WTC11 (cell line): ENCODE data around the gene DCUN1D2. TPM values are rescaled to one million over a fixed set of nuclear protein-coding genes. Genes with fewer than 3 reads are reported as not detected.

ENCODE experiments used
- ATAC-seq: fragments of 200-7000 bp; cut with Tn5 transposase; 2 replicates; pipeline ENCODE4 v1.10.0; 2021; ENCODE audit warnings: mild to moderate bottlenecking, moderate library complexity
- CTCF ChIA-PET: fragments of 300-600 bp; sonication (Branson Sonifier 250); formaldehyde crosslinking; loops from one replicate; lab custom pipeline; 2021; ENCODE audit warnings: antibody characterized with exemption; lab: Charles Lee
- POLR2A ChIA-PET: fragments of 350-600 bp; sonication (Branson Sonifier 250); formaldehyde crosslinking; loops from one replicate; lab custom pipeline; 2021; ENCODE audit warnings: antibody characterized with exemption; lab: Charles Lee
- DNase-seq: peaks from one replicate; pipeline ENCODE4 v3.0.0; 2021; ENCODE audit warnings: low spot score
- H3K27ac Mint-ChIP-seq: 2 replicates; pipeline ENCODE4 v1.8.0; 2021; ENCODE audit warnings: mixed read lengths
- H3K27me3 Mint-ChIP-seq: 2 replicates; pipeline ENCODE4 v1.8.0; 2021; ENCODE audit warnings: low read depth, mild to moderate bottlenecking, moderate library complexity, mixed read lengths
- H3K36me3 Mint-ChIP-seq: 2 replicates; pipeline ENCODE4 v1.8.0; 2021; ENCODE audit warnings: mixed read lengths
- H3K4me1 Mint-ChIP-seq: 2 replicates; pipeline ENCODE4 v1.8.0; 2022; ENCODE audit warnings: mixed read lengths
- H3K4me3 Mint-ChIP-seq: 2 replicates; pipeline ENCODE4 v1.8.0; 2021; ENCODE audit warnings: mild to moderate bottlenecking, moderate library complexity, mixed read lengths
- H3K9me3 Mint-ChIP-seq: 2 replicates; pipeline ENCODE4 v1.8.0; 2021; ENCODE audit warnings: mixed read lengths
- CREB1 ChIP-seq: sonication (generic); formaldehyde crosslinking; IDR thresholded peaks from 2 replicates; pipeline ENCODE4 v1.8.0; 2023; ENCODE audit warnings: mild to moderate bottlenecking, missing genetic modification reagents
- ETV6 ChIP-seq: sonication (generic); formaldehyde crosslinking; IDR thresholded peaks from 2 replicates; pipeline ENCODE4 v1.8.1; 2022; ENCODE audit warnings: mild to moderate bottlenecking, missing genetic modification reagents
- GRHL2 ChIP-seq: fragments of 250-450 bp; sonication (Bioruptor Pico); IDR thresholded peaks from 2 replicates; pipeline ENCODE4 v1.8.0; 2022; ENCODE audit warnings: mild to moderate bottlenecking, moderate library complexity; ENCODE audit not compliant: insufficient replicate concordance, severe bottlenecking
- HMGA2 ChIP-seq: fragments of 250-450 bp; sonication (Bioruptor Pico); IDR thresholded peaks from 2 replicates; pipeline ENCODE4 v1.4.0; 2021; ENCODE audit warnings: mild to moderate bottlenecking, moderate library complexity
- MYBL2 ChIP-seq: sonication (generic); formaldehyde crosslinking; IDR thresholded peaks from 2 replicates; pipeline ENCODE4 v1.8.1; 2023; ENCODE audit warnings: mild to moderate bottlenecking, moderate library complexity, missing genetic modification reagents
- NFE2L1 ChIP-seq: sonication (generic); formaldehyde crosslinking; IDR thresholded peaks from 2 replicates; pipeline ENCODE4 v1.8.1; 2023; ENCODE audit warnings: missing genetic modification reagents
- OVOL2 ChIP-seq: fragments of 250-450 bp; sonication (Bioruptor Pico); IDR thresholded peaks from 2 replicates; pipeline ENCODE4 v1.9.0; 2021; ENCODE audit warnings: mild to moderate bottlenecking, borderline replicate concordance
- RORB ChIP-seq: fragments of 250-450 bp; sonication (Bioruptor Pico); IDR thresholded peaks from 2 replicates; pipeline ENCODE4 v1.9.0; 2021; ENCODE audit warnings: mild to moderate bottlenecking
- TEAD1 ChIP-seq: sonication (generic); formaldehyde crosslinking; IDR thresholded peaks from 2 replicates; pipeline ENCODE4 v1.8.0; 2022; ENCODE audit warnings: mild to moderate bottlenecking, missing genetic modification reagents
- ZNF121 ChIP-seq: sonication (generic); formaldehyde crosslinking; IDR thresholded peaks from 2 replicates; pipeline ENCODE4 v1.8.0; 2023; ENCODE audit warnings: missing genetic modification reagents
- ZNF416 ChIP-seq: fragments of 250-450 bp; sonication (Bioruptor Pico); IDR thresholded peaks from 2 replicates; pipeline ENCODE4 v1.9.0; 2021; ENCODE audit warnings: mild to moderate bottlenecking, inconsistent platforms
- total RNA-seq: library from RNA; stranded (reverse); gene quantifications from 3 replicates; pipeline ENCODE4 v1.2.3, GENCODE V29; 2021
- TF ChIP-seq, protein P1 (sequence below): sonication (generic); formaldehyde crosslinking; IDR thresholded peaks from 2 replicates; pipeline ENCODE4 v1.8.0; 2023; ENCODE audit warnings: missing genetic modification reagents, mild to moderate bottlenecking, borderline replicate concordance
- TF ChIP-seq, protein P2 (sequence below): sonication (generic); formaldehyde crosslinking; IDR thresholded peaks from 2 replicates; pipeline ENCODE4 v1.8.0; 2023; ENCODE audit warnings: missing genetic modification reagents
- TF ChIP-seq, protein P3 (sequence below): fragments of 250-450 bp; sonication (Bioruptor Pico); IDR thresholded peaks from 2 replicates; pipeline ENCODE4 v1.9.0; 2021; ENCODE audit warnings: moderate library complexity, mild to moderate bottlenecking, inconsistent platforms, borderline replicate concordance
- TF ChIP-seq, protein P4 (sequence below): fragments of 250-450 bp; sonication (Bioruptor Pico); IDR thresholded peaks from 2 replicates; pipeline ENCODE4 v1.9.0; 2021; ENCODE audit warnings: mild to moderate bottlenecking
- TF ChIP-seq, protein P5 (sequence below): sonication (generic); formaldehyde crosslinking; IDR thresholded peaks from 2 replicates; pipeline ENCODE4 v1.8.1; 2023; ENCODE audit warnings: mild to moderate bottlenecking, missing genetic modification reagents, moderate library complexity
- TF ChIP-seq, protein P6 (sequence below): sonication (generic); formaldehyde crosslinking; IDR thresholded peaks from 2 replicates; pipeline ENCODE4 v1.8.1; 2023; ENCODE audit warnings: mild to moderate bottlenecking, missing genetic modification reagents
- TF ChIP-seq, protein P7 (sequence below): sonication (generic); formaldehyde crosslinking; IDR thresholded peaks from 2 replicates; pipeline ENCODE4 v1.8.1; 2022; ENCODE audit warnings: mild to moderate bottlenecking, missing genetic modification reagents, moderate library complexity, borderline replicate concordance

DCUN1D2 gene
- total RNA-seq, 1 experiment from 2014 or later: 42.5 TPM

DNA sequence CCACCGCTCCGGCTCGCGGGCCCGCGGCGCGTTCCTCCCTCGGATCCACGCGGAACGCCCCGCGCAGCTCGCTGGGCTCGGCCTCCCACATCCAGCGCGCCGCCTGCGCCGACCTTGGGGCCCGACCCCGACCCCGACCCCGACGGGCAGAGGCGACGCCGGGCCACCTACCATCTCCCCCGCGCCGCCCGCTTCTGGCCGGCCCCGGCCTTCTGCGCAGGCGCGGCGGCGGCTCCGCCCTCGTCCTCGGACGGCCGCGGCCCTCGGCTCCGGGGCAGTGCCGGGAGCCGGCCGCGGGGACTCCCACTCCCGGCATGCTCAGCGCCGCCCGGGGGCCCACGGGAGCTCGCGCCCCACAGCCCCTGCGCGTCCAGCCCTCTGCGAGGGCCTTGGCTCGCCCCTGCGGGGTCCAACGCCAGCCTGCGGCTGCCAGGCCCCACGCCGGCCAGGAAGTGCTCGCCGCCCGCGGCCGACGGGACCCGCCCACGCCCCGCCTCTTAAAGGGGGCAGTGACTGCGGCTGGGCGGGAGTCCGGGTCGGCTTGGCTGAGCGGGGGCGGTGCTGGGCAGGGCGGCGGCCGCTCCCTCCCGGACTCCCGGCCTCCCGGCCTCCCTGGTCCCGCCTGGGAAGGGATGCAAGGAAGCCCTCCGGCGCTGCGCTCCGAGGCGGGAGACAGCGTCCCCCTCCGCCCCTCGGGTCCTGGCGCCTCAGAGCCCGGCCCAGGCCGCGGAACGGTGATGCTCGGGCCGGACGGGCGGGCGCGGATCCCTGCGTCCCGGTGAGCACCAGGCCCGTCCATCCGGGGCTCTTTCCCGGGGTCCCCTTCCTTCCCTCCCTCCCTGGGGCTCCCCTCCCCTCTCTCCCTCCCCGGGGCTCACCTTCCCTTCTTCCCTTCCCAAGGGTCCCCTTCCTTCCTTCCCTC lies at the start of gene DCUN1D2 (continued):
- TF ChIP-seq ETV6 (CRISPR knock-in tag) (0 out of 2 replicates have a peak, but pooled peaks have one; percentile 19), NFE2L1 (CRISPR knock-in tag) (no peak), OVOL2 (CRISPR knock-in tag) (no peak), GRHL2 (CRISPR knock-in tag) (no peak), ZNF121 (CRISPR knock-in tag) (no peak), CREB1 (CRISPR knock-in tag) (no peak; the same call in 1 of the 2 replicates), HMGA2 (CRISPR knock-in tag) (no peak)
- TF ChIP-seq, protein P1, sequence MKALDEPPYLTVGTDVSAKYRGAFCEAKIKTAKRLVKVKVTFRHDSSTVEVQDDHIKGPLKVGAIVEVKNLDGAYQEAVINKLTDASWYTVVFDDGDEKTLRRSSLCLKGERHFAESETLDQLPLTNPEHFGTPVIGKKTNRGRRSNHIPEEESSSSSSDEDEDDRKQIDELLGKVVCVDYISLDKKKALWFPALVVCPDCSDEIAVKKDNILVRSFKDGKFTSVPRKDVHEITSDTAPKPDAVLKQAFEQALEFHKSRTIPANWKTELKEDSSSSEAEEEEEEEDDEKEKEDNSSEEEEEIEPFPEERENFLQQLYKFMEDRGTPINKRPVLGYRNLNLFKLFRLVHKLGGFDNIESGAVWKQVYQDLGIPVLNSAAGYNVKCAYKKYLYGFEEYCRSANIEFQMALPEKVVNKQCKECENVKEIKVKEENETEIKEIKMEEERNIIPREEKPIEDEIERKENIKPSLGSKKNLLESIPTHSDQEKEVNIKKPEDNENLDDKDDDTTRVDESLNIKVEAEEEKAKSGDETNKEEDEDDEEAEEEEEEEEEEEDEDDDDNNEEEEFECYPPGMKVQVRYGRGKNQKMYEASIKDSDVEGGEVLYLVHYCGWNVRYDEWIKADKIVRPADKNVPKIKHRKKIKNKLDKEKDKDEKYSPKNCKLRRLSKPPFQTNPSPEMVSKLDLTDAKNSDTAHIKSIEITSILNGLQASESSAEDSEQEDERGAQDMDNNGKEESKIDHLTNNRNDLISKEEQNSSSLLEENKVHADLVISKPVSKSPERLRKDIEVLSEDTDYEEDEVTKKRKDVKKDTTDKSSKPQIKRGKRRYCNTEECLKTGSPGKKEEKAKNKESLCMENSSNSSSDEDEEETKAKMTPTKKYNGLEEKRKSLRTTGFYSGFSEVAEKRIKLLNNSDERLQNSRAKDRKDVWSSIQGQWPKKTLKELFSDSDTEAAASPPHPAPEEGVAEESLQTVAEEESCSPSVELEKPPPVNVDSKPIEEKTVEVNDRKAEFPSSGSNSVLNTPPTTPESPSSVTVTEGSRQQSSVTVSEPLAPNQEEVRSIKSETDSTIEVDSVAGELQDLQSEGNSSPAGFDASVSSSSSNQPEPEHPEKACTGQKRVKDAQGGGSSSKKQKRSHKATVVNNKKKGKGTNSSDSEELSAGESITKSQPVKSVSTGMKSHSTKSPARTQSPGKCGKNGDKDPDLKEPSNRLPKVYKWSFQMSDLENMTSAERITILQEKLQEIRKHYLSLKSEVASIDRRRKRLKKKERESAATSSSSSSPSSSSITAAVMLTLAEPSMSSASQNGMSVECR (CRISPR knock-in tag): no peak
- TF ChIP-seq, protein P2, sequence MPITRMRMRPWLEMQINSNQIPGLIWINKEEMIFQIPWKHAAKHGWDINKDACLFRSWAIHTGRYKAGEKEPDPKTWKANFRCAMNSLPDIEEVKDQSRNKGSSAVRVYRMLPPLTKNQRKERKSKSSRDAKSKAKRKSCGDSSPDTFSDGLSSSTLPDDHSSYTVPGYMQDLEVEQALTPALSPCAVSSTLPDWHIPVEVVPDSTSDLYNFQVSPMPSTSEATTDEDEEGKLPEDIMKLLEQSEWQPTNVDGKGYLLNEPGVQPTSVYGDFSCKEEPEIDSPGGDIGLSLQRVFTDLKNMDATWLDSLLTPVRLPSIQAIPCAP (CRISPR knock-in tag): peak; percentile 43; the same call in 1 of the 2 replicates
- TF ChIP-seq, protein P3, sequence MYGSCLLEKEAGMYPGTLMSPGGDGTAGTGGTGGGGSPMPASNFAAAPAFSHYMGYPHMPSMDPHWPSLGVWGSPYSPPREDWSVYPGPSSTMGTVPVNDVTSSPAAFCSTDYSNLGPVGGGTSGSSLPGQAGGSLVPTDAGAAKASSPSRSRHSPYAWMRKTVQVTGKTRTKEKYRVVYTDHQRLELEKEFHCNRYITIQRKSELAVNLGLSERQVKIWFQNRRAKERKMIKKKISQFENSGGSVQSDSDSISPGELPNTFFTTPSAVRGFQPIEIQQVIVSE: no peak
- TF ChIP-seq, protein P4, sequence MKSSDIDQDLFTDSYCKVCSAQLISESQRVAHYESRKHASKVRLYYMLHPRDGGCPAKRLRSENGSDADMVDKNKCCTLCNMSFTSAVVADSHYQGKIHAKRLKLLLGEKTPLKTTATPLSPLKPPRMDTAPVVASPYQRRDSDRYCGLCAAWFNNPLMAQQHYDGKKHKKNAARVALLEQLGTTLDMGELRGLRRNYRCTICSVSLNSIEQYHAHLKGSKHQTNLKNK (CRISPR knock-in tag): 0 out of 2 replicates have a peak, but pooled peaks have one; percentile 10

DNA sequence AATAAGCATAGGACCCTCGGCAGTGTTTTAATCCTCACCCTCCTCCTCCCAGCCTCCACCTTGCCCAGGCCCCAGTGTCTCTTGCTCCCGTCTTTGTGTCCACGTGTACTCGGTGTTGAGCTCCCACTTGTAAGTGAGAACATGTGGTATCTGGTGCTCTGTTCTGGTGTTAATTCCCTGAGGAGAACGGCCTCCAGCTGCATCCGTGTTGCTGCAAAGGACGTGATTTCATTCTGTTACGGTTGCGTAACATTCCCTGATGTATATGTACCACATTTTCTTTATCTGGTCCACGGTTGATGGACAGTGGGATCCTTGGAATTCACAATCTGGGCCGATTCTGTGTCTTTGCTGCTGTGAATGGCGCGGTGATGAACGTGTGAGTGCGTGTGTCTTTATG lies 49.3 kb upstream of the DCUN1D2 start:
- Mint-ChIP-seq H3K4me3 (no peak overlapping the region), H3K4me1 (peaks cover 5% of the 10 kb centered on the region), H3K9me3 (no peaks in the 10 kb centered on the region), H3K27ac (peak overlapping the region; percentile 75), H3K36me3 (peaks cover 11% of the 10 kb centered on the region), H3K27me3 (no peaks in the 10 kb centered on the region)
- ChIA-PET CTCF (no interaction called here), POLR2A (no interaction called here)
- no peak for TF ChIP-seq ZNF416 (CRISPR knock-in tag)
- TF ChIP-seq, protein P5, sequence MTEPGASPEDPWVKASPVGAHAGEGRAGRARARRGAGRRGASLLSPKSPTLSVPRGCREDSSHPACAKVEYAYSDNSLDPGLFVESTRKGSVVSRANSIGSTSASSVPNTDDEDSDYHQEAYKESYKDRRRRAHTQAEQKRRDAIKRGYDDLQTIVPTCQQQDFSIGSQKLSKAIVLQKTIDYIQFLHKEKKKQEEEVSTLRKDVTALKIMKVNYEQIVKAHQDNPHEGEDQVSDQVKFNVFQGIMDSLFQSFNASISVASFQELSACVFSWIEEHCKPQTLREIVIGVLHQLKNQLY (CRISPR knock-in tag): no peak
- no peak for TF ChIP-seq RORB (CRISPR knock-in tag)
- TF ChIP-seq MYBL2 (CRISPR knock-in tag): no peak
- TF ChIP-seq CREB1 (CRISPR knock-in tag): no peak
- no peak for TF ChIP-seq TEAD1 (CRISPR knock-in tag)
- TF ChIP-seq, protein P6, sequence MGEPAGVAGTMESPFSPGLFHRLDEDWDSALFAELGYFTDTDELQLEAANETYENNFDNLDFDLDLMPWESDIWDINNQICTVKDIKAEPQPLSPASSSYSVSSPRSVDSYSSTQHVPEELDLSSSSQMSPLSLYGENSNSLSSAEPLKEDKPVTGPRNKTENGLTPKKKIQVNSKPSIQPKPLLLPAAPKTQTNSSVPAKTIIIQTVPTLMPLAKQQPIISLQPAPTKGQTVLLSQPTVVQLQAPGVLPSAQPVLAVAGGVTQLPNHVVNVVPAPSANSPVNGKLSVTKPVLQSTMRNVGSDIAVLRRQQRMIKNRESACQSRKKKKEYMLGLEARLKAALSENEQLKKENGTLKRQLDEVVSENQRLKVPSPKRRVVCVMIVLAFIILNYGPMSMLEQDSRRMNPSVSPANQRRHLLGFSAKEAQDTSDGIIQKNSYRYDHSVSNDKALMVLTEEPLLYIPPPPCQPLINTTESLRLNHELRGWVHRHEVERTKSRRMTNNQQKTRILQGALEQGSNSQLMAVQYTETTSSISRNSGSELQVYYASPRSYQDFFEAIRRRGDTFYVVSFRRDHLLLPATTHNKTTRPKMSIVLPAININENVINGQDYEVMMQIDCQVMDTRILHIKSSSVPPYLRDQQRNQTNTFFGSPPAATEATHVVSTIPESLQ: no peak
- TF ChIP-seq, protein P7, sequence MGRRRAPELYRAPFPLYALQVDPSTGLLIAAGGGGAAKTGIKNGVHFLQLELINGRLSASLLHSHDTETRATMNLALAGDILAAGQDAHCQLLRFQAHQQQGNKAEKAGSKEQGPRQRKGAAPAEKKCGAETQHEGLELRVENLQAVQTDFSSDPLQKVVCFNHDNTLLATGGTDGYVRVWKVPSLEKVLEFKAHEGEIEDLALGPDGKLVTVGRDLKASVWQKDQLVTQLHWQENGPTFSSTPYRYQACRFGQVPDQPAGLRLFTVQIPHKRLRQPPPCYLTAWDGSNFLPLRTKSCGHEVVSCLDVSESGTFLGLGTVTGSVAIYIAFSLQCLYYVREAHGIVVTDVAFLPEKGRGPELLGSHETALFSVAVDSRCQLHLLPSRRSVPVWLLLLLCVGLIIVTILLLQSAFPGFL (CRISPR knock-in tag): no peak
- ATAC-seq (no peak), DNase-seq (no peak)
